ENCODE results near the gene CFD. TPM values are rescaled to one million over a fixed set of nuclear protein-coding genes. Genes with fewer than 3 reads are reported as not detected.

CFD gene
- total RNA-seq, 2 donors from 2014 or later: 0.38 to 1.1 TPM

DNA sequence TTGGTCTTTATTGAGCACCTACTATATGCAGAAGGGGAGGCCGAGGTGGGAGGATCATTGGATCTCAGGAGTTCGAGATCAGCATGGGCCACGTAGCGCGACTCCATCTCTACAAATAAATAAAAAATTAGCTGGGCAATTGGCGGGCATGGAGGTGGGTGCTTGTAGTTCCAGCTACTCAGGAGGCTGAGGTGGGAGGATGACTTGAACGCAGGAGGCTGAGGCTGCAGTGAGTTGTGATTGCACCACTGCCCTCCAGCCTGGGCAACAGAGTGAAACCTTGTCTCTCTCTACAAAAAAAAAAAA, 3.8 kb downstream of the CFD start:
- Histone ChIP-seq H3K4me1 (ENCODE audit: control insufficient read depth, insufficient read depth, low read length) (no peaks in the 10 kb centered on the region), H3K36me3 (ENCODE audit: control insufficient read depth, insufficient read depth, low read length) (peaks cover 9% of the 10 kb centered on the region), H3K4me3 (ENCODE audit: low read length) (no peak overlapping the region), H3K9ac (ENCODE audit: extremely low read depth, low read length, poor library complexity, severe bottlenecking) (no peak overlapping the region), H3K9me3 (ENCODE audit: control insufficient read depth, low read length) (no peaks in the 10 kb centered on the region), H3K27ac (ENCODE audit: low read depth, low read length) (no peak overlapping the region), H3K27me3 (ENCODE audit: control insufficient read depth, insufficient read depth, low read length, poor library complexity, severe bottlenecking) (peaks cover 25% of the 10 kb centered on the region)
- Mint-ChIP-seq H3K27ac (no peak overlapping the region), H3K9me3 (no peaks in the 10 kb centered on the region), H3K4me1 (peaks cover 5% of the 10 kb centered on the region), H3K27me3 (ENCODE audit: insufficient read depth) (peaks cover 39% of the 10 kb centered on the region), H3K4me3 (no peak overlapping the region), H3K36me3 (ENCODE audit: low read depth) (peaks cover 9% of the 10 kb centered on the region)
- DNase-seq: no peak
- 84 to 93% methylated on average over 2 to 7 of the region's 7 CpGs for WGBS, 2 experiments (ENCODE audit: insufficient coverage in 1 of 2, insufficient read length in 1 of 2)
- TF ChIP-seq, protein P1, sequence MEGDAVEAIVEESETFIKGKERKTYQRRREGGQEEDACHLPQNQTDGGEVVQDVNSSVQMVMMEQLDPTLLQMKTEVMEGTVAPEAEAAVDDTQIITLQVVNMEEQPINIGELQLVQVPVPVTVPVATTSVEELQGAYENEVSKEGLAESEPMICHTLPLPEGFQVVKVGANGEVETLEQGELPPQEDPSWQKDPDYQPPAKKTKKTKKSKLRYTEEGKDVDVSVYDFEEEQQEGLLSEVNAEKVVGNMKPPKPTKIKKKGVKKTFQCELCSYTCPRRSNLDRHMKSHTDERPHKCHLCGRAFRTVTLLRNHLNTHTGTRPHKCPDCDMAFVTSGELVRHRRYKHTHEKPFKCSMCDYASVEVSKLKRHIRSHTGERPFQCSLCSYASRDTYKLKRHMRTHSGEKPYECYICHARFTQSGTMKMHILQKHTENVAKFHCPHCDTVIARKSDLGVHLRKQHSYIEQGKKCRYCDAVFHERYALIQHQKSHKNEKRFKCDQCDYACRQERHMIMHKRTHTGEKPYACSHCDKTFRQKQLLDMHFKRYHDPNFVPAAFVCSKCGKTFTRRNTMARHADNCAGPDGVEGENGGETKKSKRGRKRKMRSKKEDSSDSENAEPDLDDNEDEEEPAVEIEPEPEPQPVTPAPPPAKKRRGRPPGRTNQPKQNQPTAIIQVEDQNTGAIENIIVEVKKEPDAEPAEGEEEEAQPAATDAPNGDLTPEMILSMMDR (conservative IDR thresholded peaks at IDR 0.05): no peak

DNA sequence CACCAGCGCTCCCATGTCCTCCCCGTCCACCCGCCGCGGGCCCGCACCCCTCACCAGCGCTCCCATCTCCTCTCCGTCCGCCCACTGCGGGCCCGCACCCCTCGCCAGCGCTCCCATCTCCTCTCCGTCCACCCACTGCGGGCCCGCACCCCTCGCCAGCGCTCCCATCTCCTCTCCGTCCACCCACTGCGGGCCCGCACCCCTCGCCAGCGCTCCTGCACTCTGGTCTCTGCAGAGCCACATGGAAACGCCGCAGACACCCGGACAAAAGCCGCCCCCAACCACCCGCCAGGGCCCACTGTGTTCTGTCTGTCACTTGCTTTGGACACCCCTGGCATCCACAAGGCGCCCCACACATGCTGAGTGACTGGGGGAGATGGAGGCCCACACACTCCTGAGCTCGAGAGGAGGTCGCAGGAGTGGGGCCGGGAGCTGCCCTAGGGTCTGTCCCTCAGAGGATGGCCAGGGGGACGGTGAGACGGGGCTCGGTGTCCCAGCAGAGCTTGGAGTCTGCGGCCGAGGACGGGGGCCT, 7.4 kb downstream of the CFD start:
- Mint-ChIP-seq H3K36me3 (ENCODE audit: low read depth) (peaks cover 28% of the 10 kb centered on the region), H3K9me3 (peaks cover 3% of the 10 kb centered on the region), H3K4me3 (no peak overlapping the region), H3K4me1 (peaks cover 5% of the 10 kb centered on the region), H3K27me3 (ENCODE audit: insufficient read depth) (peaks cover 12% of the 10 kb centered on the region), H3K27ac (no peak overlapping the region)
- Histone ChIP-seq H3K27ac (ENCODE audit: low read depth, low read length) (no peak overlapping the region), H3K4me1 (ENCODE audit: control insufficient read depth, insufficient read depth, low read length) (no peaks in the 10 kb centered on the region), H3K9ac (ENCODE audit: extremely low read depth, low read length, poor library complexity, severe bottlenecking) (no peak overlapping the region), H3K27me3 (ENCODE audit: control insufficient read depth, insufficient read depth, low read length, poor library complexity, severe bottlenecking) (no peaks in the 10 kb centered on the region), H3K36me3 (ENCODE audit: control insufficient read depth, insufficient read depth, low read length) (peaks cover 18% of the 10 kb centered on the region), H3K9me3 (ENCODE audit: control insufficient read depth, low read length) (no peaks in the 10 kb centered on the region), H3K4me3 (ENCODE audit: low read length) (no peak overlapping the region)
- TF ChIP-seq, protein P1 (conservative IDR thresholded peaks at IDR 0.05): no peak
- WGBS, 2 experiments (ENCODE audit: insufficient coverage in 1 of 2, insufficient read length in 1 of 2): 88 to 90% methylated on average over 7 to 38 of the region's 38 CpGs
- peak; percentile 47 for DNase-seq

DNA sequence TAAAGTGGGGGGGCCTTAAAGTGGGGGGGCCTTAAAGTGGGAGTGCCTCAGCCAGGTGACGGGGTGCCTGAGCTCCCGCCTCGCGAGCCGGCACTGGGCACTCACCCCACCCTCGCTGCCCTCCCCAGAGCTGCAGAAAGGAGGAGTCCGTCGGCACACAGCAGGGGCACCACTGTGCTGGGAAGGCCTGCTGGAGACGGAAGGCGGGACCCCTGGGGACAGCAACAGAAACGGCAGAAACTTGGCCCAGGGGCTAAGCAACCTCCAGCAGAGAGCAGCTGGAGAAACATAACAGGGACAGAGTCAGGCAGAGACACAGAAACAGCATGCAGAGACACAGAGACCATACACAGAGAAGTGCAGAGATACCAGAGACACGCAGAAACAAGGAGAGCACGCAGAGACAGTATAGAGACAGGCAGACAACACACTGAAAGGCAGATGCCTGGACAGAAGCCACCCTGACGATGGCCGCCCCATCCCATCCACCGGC, 7.9 kb downstream of the CFD start:
- H3K9me3 ChIP-seq (ENCODE audit: control insufficient read depth, low read length): no peaks in the 10 kb centered on the region
- H3K27me3 ChIP-seq (ENCODE audit: control insufficient read depth, insufficient read depth, low read length, poor library complexity, severe bottlenecking): no peaks in the 10 kb centered on the region
- no peak overlapping the region for H3K9ac ChIP-seq (ENCODE audit: extremely low read depth, low read length, poor library complexity, severe bottlenecking)
- H3K36me3 Mint-ChIP-seq (ENCODE audit: low read depth): peaks cover 28% of the 10 kb centered on the region
- peak; percentile 61 for DNase-seq
- no peak overlapping the region for H3K4me3 Mint-ChIP-seq
- peaks cover 18% of the 10 kb centered on the region for H3K36me3 ChIP-seq (ENCODE audit: control insufficient read depth, insufficient read depth, low read length)
- WGBS, 2 experiments (ENCODE audit: insufficient coverage in 1 of 2, insufficient read length in 1 of 2): 72 to 76% methylated on average over 13 to 16 of the region's 16 CpGs
- peaks cover 5% of the 10 kb centered on the region for H3K4me1 Mint-ChIP-seq
- peaks cover 5% of the 10 kb centered on the region for H3K9me3 Mint-ChIP-seq
- H3K4me1 ChIP-seq (ENCODE audit: control insufficient read depth, insufficient read depth, low read length): no peaks in the 10 kb centered on the region
- H3K27ac ChIP-seq (ENCODE audit: low read depth, low read length): no peak overlapping the region
- peak overlapping the region; percentile 52 for H3K27ac Mint-ChIP-seq
- TF ChIP-seq, protein P1 (conservative IDR thresholded peaks at IDR 0.05): no peak
- no peak overlapping the region for H3K4me3 ChIP-seq (ENCODE audit: low read length)
- peaks cover 12% of the 10 kb centered on the region for H3K27me3 Mint-ChIP-seq (ENCODE audit: insufficient read depth)
